K562 (cell line): ENCODE measurements around the gene KCP. TPM values are rescaled to one million over a fixed set of nuclear protein-coding genes. Genes with fewer than 3 reads are reported as not detected.

Experiments used
- ATAC-seq: fragments of 200-7000 bp; cut with Tn5 transposase; 3 replicates; pipeline ENCODE4 v1.9.1; 2020; ENCODE audit warnings: moderate library complexity
- BruUV-seq: library from RNA; stranded (reverse); fragments of 400-500 nt; replicated peaks from 2 replicates; lab custom pipeline; 2021; lab: Mats Ljungman, UMichigan
- CTCF ChIA-PET: fragments of 300-600 bp; formaldehyde crosslinking; extraction: SDS; loops from one replicate; lab custom pipeline; 2021; ENCODE audit warnings: low intra/inter-chr PET ratio; lab: Yijun Ruan, JAX
- POLR2A ChIA-PET: fragments of 300-600, 350-650 bp; sonication (Branson Sonifier 250); formaldehyde crosslinking; extraction: SDS; loops from one replicate; lab custom pipeline; 2021; ENCODE audit warnings: antibody characterized with exemption, inconsistent platforms; lab: Yijun Ruan, JAX
- DNase-seq, 4 experiments: peaks; one replicate each; pipeline versions ENCODE4 v3.0.0 to v3.0.0-alpha.2; 2011 to 2018; ENCODE audit warnings: low spot score in 3 of 4, mixed read lengths in 3 of 4; ENCODE audit errors: extremely low read depth in 1 of 4
- FAIRE-seq: peaks from 2 replicates; lab custom pipeline; 2011; peaks lifted over from hg19 to GRCh38; lab: Jason Lieb, UNC
- H2AFZ ChIP-seq: 2 replicates; pipeline ENCODE4 v1.6.0; 2011; ENCODE audit warnings: low read depth, low read length, control low read depth, inconsistent platforms
- H3K27ac ChIP-seq: fragments of 200-600 bp; 3 replicates; pipeline ENCODE4 v1.8.0; 2011; ENCODE audit warnings: low read depth, mild to moderate bottlenecking, control low read depth, inconsistent platforms, low read length, moderate library complexity, mixed read lengths; ENCODE audit errors: extremely low read depth
- H3K27me3 ChIP-seq, 2 experiments: fragments of 300-600 bp in 1 of 2; 2 replicates in 1 of 2; 3 replicates in 1 of 2; pipeline versions ENCODE4 v1.6.0 to v1.8.0; 2011; ENCODE audit warnings: inconsistent platforms in 2 of 2, low read length in 2 of 2, mild to moderate bottlenecking in 1 of 2, mixed read lengths in 1 of 2, moderate library complexity in 1 of 2; ENCODE audit not compliant: control insufficient read depth in 2 of 2, insufficient read depth in 2 of 2
- H3K36me3 ChIP-seq: fragments of 300-600 bp; 3 replicates; pipeline ENCODE4 v1.8.0; 2011; ENCODE audit warnings: mild to moderate bottlenecking, low read length, inconsistent platforms; ENCODE audit not compliant: control insufficient read depth, insufficient read depth
- H3K4me1 ChIP-seq, 2 experiments: fragments of 200-600 bp in 1 of 2; replicated peaks in 1 of 2; 2 replicates in 1 of 2; 3 replicates in 1 of 2; pipeline versions ENCODE4 v1.5.1 to v1.8.0; 2011; ENCODE audit warnings: inconsistent platforms in 2 of 2, low read length in 2 of 2, mild to moderate bottlenecking in 1 of 2, mixed read lengths in 1 of 2, moderate library complexity in 1 of 2; ENCODE audit not compliant: control insufficient read depth in 2 of 2, insufficient read depth in 2 of 2
- H3K4me2 ChIP-seq: 2 replicates; pipeline ENCODE4 v1.6.1; 2011; ENCODE audit warnings: low read length, control low read depth, inconsistent platforms, mixed read lengths; ENCODE audit not compliant: insufficient read depth
- H3K4me3 ChIP-seq: fragments of 200-600 bp; sonication (generic), shearing (Covaris generic); 2 replicates; pipeline ENCODE4 v1.5.1; 2016; ENCODE audit warnings: control low read depth, inconsistent platforms
- H3K79me2 ChIP-seq: fragments of 200-600 bp; 3 replicates; pipeline ENCODE4 v1.8.0; 2011; ENCODE audit warnings: low read length, inconsistent platforms; ENCODE audit not compliant: control insufficient read depth, insufficient read depth
- H3K9ac ChIP-seq, 2 experiments: 2 replicates each; pipeline versions ENCODE4 v1.6.0 to v1.6.1; 2011; ENCODE audit warnings: low read depth in 2 of 2, low read length in 2 of 2, control low read depth in 1 of 2, inconsistent platforms in 1 of 2, mild to moderate bottlenecking in 1 of 2, mixed read lengths in 1 of 2; ENCODE audit not compliant: insufficient read depth in 1 of 2
- H3K9me1 ChIP-seq: one replicate; pipeline ENCODE4 v1.6.0; 2011; ENCODE audit warnings: inconsistent platforms, mild to moderate bottlenecking, low read length, moderate library complexity; ENCODE audit not compliant: control insufficient read depth, insufficient read depth
- H3K9me3 ChIP-seq: replicated peaks from 2 replicates; pipeline ENCODE4 v1.5.1; 2011; ENCODE audit warnings: low read depth, low read length, inconsistent platforms; ENCODE audit not compliant: control insufficient read depth, insufficient read depth
- H4K20me1 ChIP-seq: replicated peaks from 2 replicates; pipeline ENCODE4 v1.6.1; 2011; ENCODE audit warnings: low read length, inconsistent platforms, mixed read lengths; ENCODE audit not compliant: control insufficient read depth, insufficient read depth
- CREB1 ChIP-seq, 2 experiments: sonication (generic) in 1 of 2; formaldehyde crosslinking in 1 of 2; IDR thresholded peaks; 2 replicates each; pipeline versions ENCODE4 v1.6.1 to v1.8.0; 2012 to 2022; ENCODE audit warnings: inconsistent platforms in 1 of 2, mild to moderate bottlenecking in 1 of 2, missing genetic modification reagents in 1 of 2, moderate library complexity in 1 of 2
- SRF ChIP-seq, 2 experiments: fragments of 250-450, 450-650 bp in 1 of 2; sonication (Bioruptor Pico) in 1 of 2; sonication (generic) in 1 of 2; formaldehyde crosslinking; IDR thresholded peaks; 2 replicates each; pipeline versions ENCODE4 v1.5.0 to v1.5.1; 2020 to 2022; ENCODE audit warnings: mild to moderate bottlenecking in 1 of 2, missing genetic modification reagents in 1 of 2
- ZNF668 ChIP-seq: fragments of 250-450 bp; sonication (Bioruptor Pico); IDR thresholded peaks from 2 replicates; pipeline ENCODE4 v1.8.0; 2022; ENCODE audit warnings: mild to moderate bottlenecking, inconsistent platforms
- WGBS: fragments of 100-300 bp; shearing (Covaris generic); methylation state at CpG from one replicate; pipeline ENCODE4 v1.1.6; 2016; ENCODE audit warnings: low coverage, mixed read lengths; ENCODE audit not compliant: insufficient coverage; ENCODE audit errors: missing lambda C conversion rate; 5-methylcytosine and 5-hydroxymethylcytosine counted together
- in situ Hi-C: fragments of 300-500 bp; cut with MboI; formaldehyde crosslinking; loops from 4 replicates; pipeline ENCODE4 v1.15.0; 2018; ENCODE audit warnings: inconsistent platforms, mixed read lengths
- intact Hi-C: fragments of 100-400 bp; cut with micrococcal nuclease; formaldehyde crosslinking; loops from 2 replicates; pipeline ENCODE4 v1.14.2; 2022
- polyA plus RNA-seq, 8 experiments: library from polyadenylated mRNA; depleted of rRNA in 4 of 8; stranded (reverse) in 5 of 8; unstranded in 3 of 8; fragments of >200 nt; fragmentation: Nextera tagmentation in 2 of 8; fragmentation: Illumina TruSeq in 1 of 8; extraction: Ambion mirVana in 2 of 8; extraction: Trizol in 1 of 8; gene quantifications; 2 replicates each; pipeline versions ENCODE4 v1.2.1 to v1.2.3, GENCODE V29; 2011 to 2014; ENCODE audit warnings: inconsistent platforms in 1 of 8, missing spikeins in 1 of 8
- total RNA-seq, 7 experiments: library from RNA; depleted of rRNA in 6 of 7; stranded (reverse); fragments of >200 nt in 6 of 7; fragmentation: Illumina TruSeq in 2 of 7; extraction: Trizol in 2 of 7; gene quantifications; 2 replicates each; pipeline versions ENCODE4 v1.2.1 to v1.2.3, GENCODE V29; 2011 to 2021; ENCODE audit warnings: low replicate concordance in 1 of 7

Gene KCP
- total and polyA plus RNA-seq, 9 of the 15 experiments (the other 6 are each of a cell fraction or from before 2014, with no cell fraction given): 0.06 to 0.17 (median 0.12) TPM; not detected in 3

- BruUV-seq: no TSS peak
- ChIA-PET CTCF (no interaction called here), POLR2A (interaction anchor here (0.6 to 3.3 kb wide), 5 partner anchors 8 to 88 kb away, joined by 3 to 19 read pairs (median 12); partner anchors contain the start of gene CALU)
- peak overlapping the region; percentile 56; the same call in 1 of the 2 replicates for H2AFZ ChIP-seq
- H3K9me3 ChIP-seq: no peaks in the 10 kb centered on the region
- H3K4me3 ChIP-seq: no peak overlapping the region
- intact Hi-C loops: no loop called here
- no peaks in the 10 kb centered on the region for H3K9me1 ChIP-seq
- no peak for ATAC-seq
- 56% methylated on average over 1 of the region's 1 CpG for WGBS
- peaks cover 20% of the 10 kb centered on the region for H3K79me2 ChIP-seq
- H3K27ac ChIP-seq: peak overlapping the region; percentile 72; the same call in 2 of the 3 replicates
- H3K36me3 ChIP-seq: no peaks in the 10 kb centered on the region
- peaks cover 33 to 46% of the 10 kb centered on the region in 2 experiments for H3K4me1 ChIP-seq
- peak; percentile 26 for FAIRE-seq
- in situ Hi-C loops: no loop called here
- TF ChIP-seq ZNF668 (0 out of 2 replicates have a peak, but pooled peaks have one; percentile 41), SRF (CRISPR knock-in tag; IDR thresholded peaks at IDR 0.05) (no peak), CREB1 (IDR thresholded peaks at IDR 0.05) (0 out of 2 replicates have a peak, but pooled peaks have one; percentile 8), CREB1 (CRISPR knock-in tag; IDR thresholded peaks at IDR 0.05) (no peak)
- no peak for DNase-seq
- H4K20me1 ChIP-seq: no peaks in the 10 kb centered on the region
- peak overlapping the region; percentile 56 for H3K4me2 ChIP-seq
- no peaks in the 10 kb centered on the region for H3K27me3 ChIP-seq
- H3K9ac ChIP-seq: peak overlapping the region; percentile 55 to 80
Measured at GRCh38 chr7:128826916-128827247, 83.6 kb downstream of the KCP start.

Other genes with a start within 250 kb of the KCP start
Only the 7 nearest of the 9 such genes appear.
- gene CALU, start 171.3 kb downstream of the KCP start, total RNA-seq (2014; rRNA removed): 171 and 210 TPM in 2 replicates
- 261 and 289 TPM in 2 replicates for gene CALU, start 171.3 kb downstream of the KCP start, total RNA-seq (2014; rRNA removed; fragmentation: Illumina TruSeq; extraction: Trizol)
- 252 and 263 TPM in 2 replicates for gene CALU, start 171.3 kb downstream of the KCP start, total RNA-seq (2015; rRNA removed; fragmentation: Illumina TruSeq; extraction: Trizol)
- gene CALU, start 171.3 kb downstream of the KCP start, total RNA-seq (2021): 166 and 170 TPM in 2 replicates
- 167 and 193 TPM in 2 replicates for gene CALU, start 171.3 kb downstream of the KCP start, polyA plus RNA-seq (2011; rRNA removed)
- 211 and 265 TPM in 2 replicates for gene CALU, start 171.3 kb downstream of the KCP start, polyA plus RNA-seq (2014; fragmentation: Illumina TruSeq; extraction: Trizol)
- gene CALU, start 171.3 kb downstream of the KCP start, polyA plus RNA-seq (2014; fragmentation: Nextera tagmentation; extraction: Ambion mirVana): 100 to 1,000 TPM; 215 to 286 TPM
- 173 and 177 TPM in 2 replicates for gene CALU, start 171.3 kb downstream of the KCP start, polyA plus RNA-seq (2014; rRNA removed)
- gene OPN1SW, start 134.9 kb downstream of the KCP start, total RNA-seq (2014; rRNA removed): not detected in 2 replicates
- gene OPN1SW, start 134.9 kb downstream of the KCP start, total RNA-seq (2014; rRNA removed; fragmentation: Illumina TruSeq; extraction: Trizol): not detected in 2 replicates
- not detected in 2 replicates for gene OPN1SW, start 134.9 kb downstream of the KCP start, total RNA-seq (2015; rRNA removed; fragmentation: Illumina TruSeq; extraction: Trizol)
- not detected in 2 replicates for gene OPN1SW, start 134.9 kb downstream of the KCP start, total RNA-seq (2021)
- not detected in 2 replicates for gene OPN1SW, start 134.9 kb downstream of the KCP start, polyA plus RNA-seq (2011; rRNA removed)
- gene OPN1SW, start 134.9 kb downstream of the KCP start, polyA plus RNA-seq (2014; fragmentation: Illumina TruSeq; extraction: Trizol): not detected in 2 replicates
- 1 to 10 TPM in 1 of 2 experiments, under 1 TPM in 1; 0.84 to 1.0 TPM for gene OPN1SW, start 134.9 kb downstream of the KCP start, polyA plus RNA-seq (2014; fragmentation: Nextera tagmentation; extraction: Ambion mirVana)
- not detected in 2 replicates for gene OPN1SW, start 134.9 kb downstream of the KCP start, polyA plus RNA-seq (2014; rRNA removed)
- gene CCDC136, start 118.7 kb downstream of the KCP start, total RNA-seq (2014; rRNA removed): 17.0 and 23.5 TPM in 2 replicates
- 15.3 and 18.8 TPM in 2 replicates for gene CCDC136, start 118.7 kb downstream of the KCP start, total RNA-seq (2014; rRNA removed; fragmentation: Illumina TruSeq; extraction: Trizol)
- gene CCDC136, start 118.7 kb downstream of the KCP start, total RNA-seq (2015; rRNA removed; fragmentation: Illumina TruSeq; extraction: Trizol): 27.6 and 28.7 TPM in 2 replicates
- gene CCDC136, start 118.7 kb downstream of the KCP start, total RNA-seq (2021): 23.7 and 26.5 TPM in 2 replicates
- gene CCDC136, start 118.7 kb downstream of the KCP start, polyA plus RNA-seq (2011; rRNA removed): 40.2 and 45.0 TPM in 2 replicates
- gene CCDC136, start 118.7 kb downstream of the KCP start, polyA plus RNA-seq (2014; fragmentation: Illumina TruSeq; extraction: Trizol): 23.5 and 26.9 TPM in 2 replicates
- 1 to 10 TPM; 2.4 TPM for gene CCDC136, start 118.7 kb downstream of the KCP start, polyA plus RNA-seq (2014; fragmentation: Nextera tagmentation; extraction: Ambion mirVana)
- gene CCDC136, start 118.7 kb downstream of the KCP start, polyA plus RNA-seq (2014; rRNA removed): 34.8 and 40.8 TPM in 2 replicates
- 60.7 and 94.5 TPM in 2 replicates for gene FLNC, start 80.3 kb downstream of the KCP start, total RNA-seq (2014; rRNA removed)
- gene FLNC, start 80.3 kb downstream of the KCP start, total RNA-seq (2014; rRNA removed; fragmentation: Illumina TruSeq; extraction: Trizol): 11.4 and 18.2 TPM in 2 replicates
- 28.8 and 33.3 TPM in 2 replicates for gene FLNC, start 80.3 kb downstream of the KCP start, total RNA-seq (2015; rRNA removed; fragmentation: Illumina TruSeq; extraction: Trizol)
- gene FLNC, start 80.3 kb downstream of the KCP start, total RNA-seq (2021): 148 and 155 TPM in 2 replicates
- 10.3 and 11.4 TPM in 2 replicates for gene FLNC, start 80.3 kb downstream of the KCP start, polyA plus RNA-seq (2011; rRNA removed)
- 32.8 and 55.3 TPM in 2 replicates for gene FLNC, start 80.3 kb downstream of the KCP start, polyA plus RNA-seq (2014; fragmentation: Illumina TruSeq; extraction: Trizol)
- gene FLNC, start 80.3 kb downstream of the KCP start, polyA plus RNA-seq (2014; fragmentation: Nextera tagmentation; extraction: Ambion mirVana): 1 to 10 TPM in 1 of 2 experiments, under 1 TPM in 1; 0.90 to 1.1 TPM
- gene FLNC, start 80.3 kb downstream of the KCP start, polyA plus RNA-seq (2014; rRNA removed): 29.0 and 34.7 TPM in 2 replicates
- 265 and 341 TPM in 2 replicates for gene ATP6V1F, start 47.9 kb downstream of the KCP start, total RNA-seq (2014; rRNA removed)
- 174 and 206 TPM in 2 replicates for gene ATP6V1F, start 47.9 kb downstream of the KCP start, total RNA-seq (2014; rRNA removed; fragmentation: Illumina TruSeq; extraction: Trizol)
- gene ATP6V1F, start 47.9 kb downstream of the KCP start, total RNA-seq (2015; rRNA removed; fragmentation: Illumina TruSeq; extraction: Trizol): 332 and 336 TPM in 2 replicates
- gene ATP6V1F, start 47.9 kb downstream of the KCP start, total RNA-seq (2021): 378 and 393 TPM in 2 replicates
- gene ATP6V1F, start 47.9 kb downstream of the KCP start, polyA plus RNA-seq (2011; rRNA removed): 507 and 542 TPM in 2 replicates
- gene ATP6V1F, start 47.9 kb downstream of the KCP start, polyA plus RNA-seq (2014; fragmentation: Illumina TruSeq; extraction: Trizol): 604 and 714 TPM in 2 replicates
- 1,000 to 10,000 TPM in 1 of 2 experiments, 100 to 1,000 TPM in 1; 733 to 1,123 TPM for gene ATP6V1F, start 47.9 kb downstream of the KCP start, polyA plus RNA-seq (2014; fragmentation: Nextera tagmentation; extraction: Ambion mirVana)
- gene ATP6V1F, start 47.9 kb downstream of the KCP start, polyA plus RNA-seq (2014; rRNA removed): 568 and 645 TPM in 2 replicates
- gene IRF5, start 27.2 kb upstream of the KCP start, total RNA-seq (2014; rRNA removed): not detected in 2 replicates
- gene IRF5, start 27.2 kb upstream of the KCP start, total RNA-seq (2014; rRNA removed; fragmentation: Illumina TruSeq; extraction: Trizol): not detected in 2 replicates
- not detected in 2 replicates for gene IRF5, start 27.2 kb upstream of the KCP start, total RNA-seq (2015; rRNA removed; fragmentation: Illumina TruSeq; extraction: Trizol)
- 0.04 and 0.20 TPM in 2 replicates for gene IRF5, start 27.2 kb upstream of the KCP start, total RNA-seq (2021)
- gene IRF5, start 27.2 kb upstream of the KCP start, polyA plus RNA-seq (2011; rRNA removed): not detected in 2 replicates
- not detected in 2 replicates for gene IRF5, start 27.2 kb upstream of the KCP start, polyA plus RNA-seq (2014; fragmentation: Illumina TruSeq; extraction: Trizol)
- not detected for gene IRF5, start 27.2 kb upstream of the KCP start, polyA plus RNA-seq (2014; fragmentation: Nextera tagmentation; extraction: Ambion mirVana)
- not detected in 2 replicates for gene IRF5, start 27.2 kb upstream of the KCP start, polyA plus RNA-seq (2014; rRNA removed)
- gene TNPO3, start 144.4 kb upstream of the KCP start, total RNA-seq (2014; rRNA removed): 97.4 and 108 TPM in 2 replicates
- 110 and 113 TPM in 2 replicates for gene TNPO3, start 144.4 kb upstream of the KCP start, total RNA-seq (2014; rRNA removed; fragmentation: Illumina TruSeq; extraction: Trizol)
- gene TNPO3, start 144.4 kb upstream of the KCP start, total RNA-seq (2015; rRNA removed; fragmentation: Illumina TruSeq; extraction: Trizol): 112 and 120 TPM in 2 replicates
- 111 and 118 TPM in 2 replicates for gene TNPO3, start 144.4 kb upstream of the KCP start, total RNA-seq (2021)
- 92.3 and 125 TPM in 2 replicates for gene TNPO3, start 144.4 kb upstream of the KCP start, polyA plus RNA-seq (2011; rRNA removed)
- gene TNPO3, start 144.4 kb upstream of the KCP start, polyA plus RNA-seq (2014; fragmentation: Illumina TruSeq; extraction: Trizol): 123 and 124 TPM in 2 replicates
- 10 to 100 TPM; 35.8 to 46.0 TPM for gene TNPO3, start 144.4 kb upstream of the KCP start, polyA plus RNA-seq (2014; fragmentation: Nextera tagmentation; extraction: Ambion mirVana)
- gene TNPO3, start 144.4 kb upstream of the KCP start, polyA plus RNA-seq (2014; rRNA removed): 87.2 and 93.9 TPM in 2 replicates